ENCODE results near the gene FAM163A. TPM values are rescaled to one million over a fixed set of nuclear protein-coding genes. Genes with fewer than 3 reads are reported as not detected.

Gene FAM163A
- total and polyA plus RNA-seq, 9 of the 15 experiments (the other 6 are each of a cell fraction or from before 2014, with no cell fraction given) = not detected

DNA sequence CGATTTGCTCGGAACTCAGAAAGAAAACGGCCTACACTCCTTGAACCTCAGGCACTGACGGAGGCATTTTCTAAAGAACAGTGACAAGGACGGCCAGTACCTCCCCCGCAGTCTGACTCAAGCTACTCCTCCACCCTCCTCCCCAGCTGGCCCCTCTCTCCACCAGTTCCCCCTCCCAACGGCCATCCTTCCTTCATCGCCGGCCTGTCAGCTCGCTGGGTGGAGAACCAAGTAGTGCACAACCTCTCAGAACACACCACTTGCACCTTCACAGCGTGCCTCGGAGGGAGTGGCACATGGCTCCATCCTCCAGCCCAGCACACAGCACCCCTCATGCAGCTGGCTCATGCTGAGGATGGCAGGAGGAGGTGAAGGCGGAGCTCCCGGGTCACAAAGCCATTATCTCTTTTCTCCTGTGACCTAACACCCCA lies 75.7 kb downstream of the FAM163A start (continued):
- TF ChIP-seq MCM7 (IDR thresholded peaks at IDR 0.05) (no peak), PPARD (CRISPR knock-in tag; IDR thresholded peaks at IDR 0.05) (no peak), ERF (CRISPR knock-in tag; IDR thresholded peaks at IDR 0.05) (no peak), ZNF436 (CRISPR knock-in tag; IDR thresholded peaks at IDR 0.05) (no peak), RUNX1 (IDR thresholded peaks at IDR 0.05; ENCODE audit: low read depth) (no peak), ASH1L (IDR thresholded peaks at IDR 0.05; ENCODE audit: borderline replicate concordance, low read depth, partially characterized antibody) (no peak), ZKSCAN8 (CRISPR knock-in tag; IDR thresholded peaks at IDR 0.05) (no peak), HNRNPL (IDR thresholded peaks at IDR 0.05; ENCODE audit: low read depth, low read length) (no peak), E2F1 (CRISPR knock-in tag; IDR thresholded peaks at IDR 0.05) (no peak), SIRT6 (IDR thresholded peaks at IDR 0.05; ENCODE audit: low read depth, low read length) (no peak), TARDBP (IDR thresholded peaks at IDR 0.05) (no peak; the same call in 1 of the 2 replicates), MED1 (CRISPR knock-in tag; IDR thresholded peaks at IDR 0.05; ENCODE audit: borderline replicate concordance) (no peak)
- TF ChIP-seq, protein P1, sequence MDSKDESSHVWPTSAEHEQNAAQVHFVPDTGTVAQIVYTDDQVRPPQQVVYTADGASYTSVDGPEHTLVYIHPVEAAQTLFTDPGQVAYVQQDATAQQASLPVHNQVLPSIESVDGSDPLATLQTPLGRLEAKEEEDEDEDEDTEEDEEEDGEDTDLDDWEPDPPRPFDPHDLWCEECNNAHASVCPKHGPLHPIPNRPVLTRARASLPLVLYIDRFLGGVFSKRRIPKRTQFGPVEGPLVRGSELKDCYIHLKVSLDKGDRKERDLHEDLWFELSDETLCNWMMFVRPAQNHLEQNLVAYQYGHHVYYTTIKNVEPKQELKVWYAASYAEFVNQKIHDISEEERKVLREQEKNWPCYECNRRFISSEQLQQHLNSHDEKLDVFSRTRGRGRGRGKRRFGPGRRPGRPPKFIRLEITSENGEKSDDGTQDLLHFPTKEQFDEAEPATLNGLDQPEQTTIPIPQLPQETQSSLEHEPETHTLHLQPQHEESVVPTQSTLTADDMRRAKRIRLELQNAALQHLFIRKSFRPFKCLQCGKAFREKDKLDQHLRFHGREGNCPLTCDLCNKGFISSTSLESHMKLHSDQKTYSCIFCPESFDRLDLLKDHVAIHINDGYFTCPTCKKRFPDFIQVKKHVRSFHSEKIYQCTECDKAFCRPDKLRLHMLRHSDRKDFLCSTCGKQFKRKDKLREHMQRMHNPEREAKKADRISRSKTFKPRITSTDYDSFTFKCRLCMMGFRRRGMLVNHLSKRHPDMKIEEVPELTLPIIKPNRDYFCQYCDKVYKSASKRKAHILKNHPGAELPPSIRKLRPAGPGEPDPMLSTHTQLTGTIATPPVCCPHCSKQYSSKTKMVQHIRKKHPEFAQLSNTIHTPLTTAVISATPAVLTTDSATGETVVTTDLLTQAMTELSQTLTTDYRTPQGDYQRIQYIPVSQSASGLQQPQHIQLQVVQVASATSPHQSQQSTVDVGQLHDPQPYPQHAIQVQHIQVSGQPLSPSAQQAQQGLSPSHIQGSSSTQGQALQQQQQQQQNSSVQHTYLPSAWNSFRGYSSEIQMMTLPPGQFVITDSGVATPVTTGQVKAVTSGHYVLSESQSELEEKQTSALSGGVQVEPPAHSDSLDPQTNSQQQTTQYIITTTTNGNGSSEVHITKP (IDR thresholded peaks at IDR 0.05; ENCODE audit: partially characterized antibody) = peak; percentile 46
- TF ChIP-seq, protein P2, sequence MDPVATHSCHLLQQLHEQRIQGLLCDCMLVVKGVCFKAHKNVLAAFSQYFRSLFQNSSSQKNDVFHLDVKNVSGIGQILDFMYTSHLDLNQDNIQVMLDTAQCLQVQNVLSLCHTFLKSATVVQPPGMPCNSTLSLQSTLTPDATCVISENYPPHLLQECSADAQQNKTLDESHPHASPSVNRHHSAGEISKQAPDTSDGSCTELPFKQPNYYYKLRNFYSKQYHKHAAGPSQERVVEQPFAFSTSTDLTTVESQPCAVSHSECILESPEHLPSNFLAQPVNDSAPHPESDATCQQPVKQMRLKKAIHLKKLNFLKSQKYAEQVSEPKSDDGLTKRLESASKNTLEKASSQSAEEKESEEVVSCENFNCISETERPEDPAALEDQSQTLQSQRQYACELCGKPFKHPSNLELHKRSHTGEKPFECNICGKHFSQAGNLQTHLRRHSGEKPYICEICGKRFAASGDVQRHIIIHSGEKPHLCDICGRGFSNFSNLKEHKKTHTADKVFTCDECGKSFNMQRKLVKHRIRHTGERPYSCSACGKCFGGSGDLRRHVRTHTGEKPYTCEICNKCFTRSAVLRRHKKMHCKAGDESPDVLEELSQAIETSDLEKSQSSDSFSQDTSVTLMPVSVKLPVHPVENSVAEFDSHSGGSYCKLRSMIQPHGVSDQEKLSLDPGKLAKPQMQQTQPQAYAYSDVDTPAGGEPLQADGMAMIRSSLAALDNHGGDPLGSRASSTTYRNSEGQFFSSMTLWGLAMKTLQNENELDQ (CRISPR knock-in tag; IDR thresholded peaks at IDR 0.05; ENCODE audit: borderline replicate concordance) = no peak
- TF ChIP-seq, protein P3, sequence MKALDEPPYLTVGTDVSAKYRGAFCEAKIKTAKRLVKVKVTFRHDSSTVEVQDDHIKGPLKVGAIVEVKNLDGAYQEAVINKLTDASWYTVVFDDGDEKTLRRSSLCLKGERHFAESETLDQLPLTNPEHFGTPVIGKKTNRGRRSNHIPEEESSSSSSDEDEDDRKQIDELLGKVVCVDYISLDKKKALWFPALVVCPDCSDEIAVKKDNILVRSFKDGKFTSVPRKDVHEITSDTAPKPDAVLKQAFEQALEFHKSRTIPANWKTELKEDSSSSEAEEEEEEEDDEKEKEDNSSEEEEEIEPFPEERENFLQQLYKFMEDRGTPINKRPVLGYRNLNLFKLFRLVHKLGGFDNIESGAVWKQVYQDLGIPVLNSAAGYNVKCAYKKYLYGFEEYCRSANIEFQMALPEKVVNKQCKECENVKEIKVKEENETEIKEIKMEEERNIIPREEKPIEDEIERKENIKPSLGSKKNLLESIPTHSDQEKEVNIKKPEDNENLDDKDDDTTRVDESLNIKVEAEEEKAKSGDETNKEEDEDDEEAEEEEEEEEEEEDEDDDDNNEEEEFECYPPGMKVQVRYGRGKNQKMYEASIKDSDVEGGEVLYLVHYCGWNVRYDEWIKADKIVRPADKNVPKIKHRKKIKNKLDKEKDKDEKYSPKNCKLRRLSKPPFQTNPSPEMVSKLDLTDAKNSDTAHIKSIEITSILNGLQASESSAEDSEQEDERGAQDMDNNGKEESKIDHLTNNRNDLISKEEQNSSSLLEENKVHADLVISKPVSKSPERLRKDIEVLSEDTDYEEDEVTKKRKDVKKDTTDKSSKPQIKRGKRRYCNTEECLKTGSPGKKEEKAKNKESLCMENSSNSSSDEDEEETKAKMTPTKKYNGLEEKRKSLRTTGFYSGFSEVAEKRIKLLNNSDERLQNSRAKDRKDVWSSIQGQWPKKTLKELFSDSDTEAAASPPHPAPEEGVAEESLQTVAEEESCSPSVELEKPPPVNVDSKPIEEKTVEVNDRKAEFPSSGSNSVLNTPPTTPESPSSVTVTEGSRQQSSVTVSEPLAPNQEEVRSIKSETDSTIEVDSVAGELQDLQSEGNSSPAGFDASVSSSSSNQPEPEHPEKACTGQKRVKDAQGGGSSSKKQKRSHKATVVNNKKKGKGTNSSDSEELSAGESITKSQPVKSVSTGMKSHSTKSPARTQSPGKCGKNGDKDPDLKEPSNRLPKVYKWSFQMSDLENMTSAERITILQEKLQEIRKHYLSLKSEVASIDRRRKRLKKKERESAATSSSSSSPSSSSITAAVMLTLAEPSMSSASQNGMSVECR (CRISPR knock-in tag; IDR thresholded peaks at IDR 0.05) = 0 out of 2 replicates have a peak, but pooled peaks have one; percentile 38
- TF ChIP-seq, protein P4, sequence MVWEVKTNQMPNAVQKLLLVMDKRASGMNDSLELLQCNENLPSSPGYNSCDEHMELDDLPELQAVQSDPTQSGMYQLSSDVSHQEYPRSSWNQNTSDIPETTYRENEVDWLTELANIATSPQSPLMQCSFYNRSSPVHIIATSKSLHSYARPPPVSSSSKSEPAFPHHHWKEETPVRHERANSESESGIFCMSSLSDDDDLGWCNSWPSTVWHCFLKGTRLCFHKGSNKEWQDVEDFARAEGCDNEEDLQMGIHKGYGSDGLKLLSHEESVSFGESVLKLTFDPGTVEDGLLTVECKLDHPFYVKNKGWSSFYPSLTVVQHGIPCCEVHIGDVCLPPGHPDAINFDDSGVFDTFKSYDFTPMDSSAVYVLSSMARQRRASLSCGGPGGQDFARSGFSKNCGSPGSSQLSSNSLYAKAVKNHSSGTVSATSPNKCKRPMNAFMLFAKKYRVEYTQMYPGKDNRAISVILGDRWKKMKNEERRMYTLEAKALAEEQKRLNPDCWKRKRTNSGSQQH (CRISPR knock-in tag; IDR thresholded peaks at IDR 0.05) = no peak
